CD4-positive, alpha-beta memory T cell (primary cell): ENCODE data around the gene NUP153. TPM values are rescaled to one million over a fixed set of nuclear protein-coding genes. Genes with fewer than 3 reads are reported as not detected.
"Not testable (repeated sequence)": the region's sequence is repeated elsewhere in the genome, so short reads cannot be mapped to it uniquely, and the experiment has no call there.

Experiments
- CTCF ChIA-PET: fragments of 350-600 bp; sonication (Branson Sonifier 250); formaldehyde crosslinking; loops from one replicate; lab custom pipeline; 2021; ENCODE audit warnings: inconsistent platforms; ENCODE audit not compliant: partially characterized antibody; lab: Charles Lee
- POLR2A ChIA-PET: fragments of 350-600 bp; sonication (Branson Sonifier 250); formaldehyde crosslinking; loops from one replicate; lab custom pipeline; 2021; ENCODE audit not compliant: partially characterized antibody; lab: Charles Lee
- DNase-seq, 5 donors: peaks; one replicate each; pipeline versions ENCODE4 v3.0.0 to v3.0.0-alpha.2; 2020 to 2022; ENCODE audit warnings: mixed read lengths in 1 of 5
- H3K27ac ChIP-seq: one replicate; pipeline ENCODE4 v1.7.0; 2013; ENCODE audit warnings: low read depth, low read length
- H3K27me3 ChIP-seq: 2 replicates; pipeline ENCODE4 v1.7.0; 2013; ENCODE audit warnings: mild to moderate bottlenecking, low read length, moderate library complexity; ENCODE audit not compliant: insufficient read depth
- H3K36me3 ChIP-seq: 2 replicates; pipeline ENCODE4 v1.7.0; 2013; ENCODE audit warnings: mild to moderate bottlenecking, low read length, moderate library complexity; ENCODE audit not compliant: insufficient read depth
- H3K4me1 ChIP-seq: 2 replicates; pipeline ENCODE4 v1.7.0; 2013; ENCODE audit warnings: mild to moderate bottlenecking, low read length, moderate library complexity; ENCODE audit not compliant: insufficient read depth
- H3K4me3 ChIP-seq, 2 donors: one replicate each; pipeline ENCODE4 v1.7.0; 2013; ENCODE audit warnings: low read length in 2 of 2, mild to moderate bottlenecking in 1 of 2
- H3K9me3 ChIP-seq, 2 donors: one replicate each; pipeline ENCODE4 v1.7.0; 2013; ENCODE audit warnings: low read length in 2 of 2, control low read depth in 1 of 2; ENCODE audit not compliant: control insufficient read depth in 1 of 2
- H3K27ac Mint-ChIP-seq, 7 donors: one replicate each; pipeline ENCODE4 v1.8.0; 2020 to 2021; ENCODE audit warnings: mixed read lengths in 7 of 7, mild to moderate bottlenecking in 6 of 7, inconsistent platforms in 3 of 7, moderate library complexity in 3 of 7
- H3K27me3 Mint-ChIP-seq, 2 donors: one replicate each; pipeline ENCODE4 v1.8.0; 2020 to 2021; ENCODE audit warnings: mixed read lengths in 2 of 2
- H3K36me3 Mint-ChIP-seq, 2 donors: one replicate each; pipeline ENCODE4 v1.8.0; 2020 to 2021; ENCODE audit warnings: mixed read lengths in 2 of 2, inconsistent platforms in 1 of 2, mild to moderate bottlenecking in 1 of 2
- H3K4me1 Mint-ChIP-seq, 4 donors: one replicate each; pipeline ENCODE4 v1.8.0; 2020 to 2021; ENCODE audit warnings: mixed read lengths in 4 of 4, mild to moderate bottlenecking in 1 of 4
- H3K4me3 Mint-ChIP-seq, 8 donors: one replicate each; pipeline ENCODE4 v1.8.0; 2020 to 2021; ENCODE audit warnings: mixed read lengths in 8 of 8, mild to moderate bottlenecking in 7 of 8, moderate library complexity in 6 of 8, inconsistent platforms in 3 of 8
- H3K9me3 Mint-ChIP-seq, 8 donors: one replicate each; pipeline ENCODE4 v1.8.0; 2020 to 2021; ENCODE audit warnings: mixed read lengths in 8 of 8, mild to moderate bottlenecking in 5 of 8, inconsistent platforms in 3 of 8, moderate library complexity in 1 of 8
- intact Hi-C: fragments of 100-400 bp; cut with micrococcal nuclease; formaldehyde crosslinking; loops from one replicate; pipeline ENCODE4 v1.15.1; 2023
- polyA plus RNA-seq, 2 donors: library from polyadenylated mRNA; unstranded; fragments of 300-500 nt; fragmentation: Illumina TruSeq; gene quantifications; one replicate each; pipeline ENCODE4 v1.2.3, GENCODE V29; 2021
- total RNA-seq, 2 experiments: library from RNA; stranded (reverse); gene quantifications; one replicate each; pipeline ENCODE4 v1.2.3, GENCODE V29; 2021

Gene NUP153
- total and polyA plus RNA-seq, 4 experiments from 2014 or later = 1.9 to 60.7 (median 32.0) TPM

DNA sequence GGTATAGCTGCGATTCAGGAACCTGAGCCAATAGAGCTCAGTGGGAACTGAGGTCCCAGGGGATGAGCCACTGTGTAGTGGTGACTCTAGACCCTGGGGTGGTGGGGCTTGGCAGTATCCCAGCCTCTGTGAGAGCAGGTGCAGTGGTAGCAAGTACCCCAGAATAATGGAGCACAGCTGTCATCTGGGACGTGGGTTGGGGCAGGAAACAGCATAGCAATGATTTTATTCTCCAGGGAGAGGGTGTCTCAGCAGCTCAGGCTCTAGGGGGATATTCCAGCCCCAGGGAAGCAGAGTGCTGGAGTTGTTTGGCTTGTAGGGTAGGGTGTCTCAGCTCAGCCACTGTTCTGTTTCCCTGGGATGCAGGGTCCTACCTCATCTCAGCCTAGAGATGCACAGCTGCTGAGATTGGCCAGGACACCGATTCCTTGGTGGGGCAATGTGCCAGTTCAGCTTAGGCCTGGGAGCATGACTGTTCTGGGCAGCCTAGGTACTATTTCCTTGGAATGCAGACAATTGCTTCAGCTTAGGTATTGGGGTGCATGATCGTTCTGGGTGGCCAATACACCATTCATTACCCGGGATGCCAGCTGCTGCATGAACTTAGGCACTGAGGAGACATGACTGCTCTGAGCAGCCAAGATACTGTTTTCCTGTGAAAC lies 34.0 kb upstream of the NUP153 start:
- Mint-ChIP-seq H3K36me3 (peaks cover 8% of the 10 kb centered on the region in 2 donors), H3K27me3 (peaks cover 1 to 7% of the 10 kb centered on the region in 2 donors), H3K4me3 (no peak overlapping the region), H3K9me3 (peaks cover 1 to 34% (median 29%) of the 10 kb centered on the region in 8 donors), H3K27ac (no peak overlapping the region), H3K4me1 (no peaks in the 10 kb centered on the region)
- no peak overlapping the region for H3K4me3 ChIP-seq
- H3K4me1 ChIP-seq = no peaks in the 10 kb centered on the region
- no peaks in the 10 kb centered on the region for H3K36me3 ChIP-seq
- no peaks in the 10 kb centered on the region for H3K27me3 ChIP-seq
- peaks cover 0 to 3% of the 10 kb centered on the region in 2 donors for H3K9me3 ChIP-seq
- intact Hi-C loops = no loop called here
- POLR2A ChIA-PET = interaction anchor here (0.6 kb wide), 1 partner anchor 103 kb away, joined by 3 read pairs; no protein-coding TSS in a partner anchor
- DNase-seq = no peak
- no peak overlapping the region for H3K27ac ChIP-seq
- CTCF ChIA-PET = no interaction called here

DNA sequence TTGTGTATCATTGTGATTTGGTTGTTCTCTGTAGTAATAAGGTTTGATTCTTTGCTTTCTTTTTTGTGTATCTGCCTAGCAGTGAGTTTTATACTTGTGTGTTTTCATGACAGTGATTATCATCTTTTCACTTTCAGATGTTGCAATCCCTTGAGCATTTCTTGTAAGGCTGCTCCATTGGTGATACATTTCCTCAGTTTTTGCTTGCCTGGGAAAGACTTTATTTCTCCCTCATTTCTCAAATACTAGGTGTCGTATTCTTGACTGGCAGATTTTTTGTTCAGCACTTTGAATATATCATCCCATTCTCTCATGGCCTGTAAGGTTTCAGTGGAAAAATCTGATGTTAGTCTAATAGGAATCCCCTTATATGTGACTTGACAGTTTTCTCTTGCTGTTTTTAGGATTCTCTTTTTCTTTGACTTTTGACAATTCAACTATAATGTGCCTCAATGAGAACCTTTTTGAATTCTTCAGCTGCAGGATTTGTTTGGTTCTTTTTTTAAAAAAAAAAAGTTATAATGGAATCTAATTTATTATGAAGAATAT lies 31.1 kb upstream of the NUP153 start:
- no peak overlapping the region for H3K4me3 ChIP-seq
- H3K4me1 ChIP-seq = no peaks in the 10 kb centered on the region
- DNase-seq = no peak
- CTCF ChIA-PET = no interaction called here
- Mint-ChIP-seq H3K27me3 (peaks cover 1 to 7% of the 10 kb centered on the region in 2 donors), H3K36me3 (peaks cover 8% of the 10 kb centered on the region in 2 donors), H3K4me1 (no peaks in the 10 kb centered on the region), H3K4me3 (no peak overlapping the region), H3K27ac (no peak overlapping the region), H3K9me3 (peaks cover 1 to 34% (median 29%) of the 10 kb centered on the region in 8 donors)
- no peaks in the 10 kb centered on the region for H3K27me3 ChIP-seq
- H3K27ac ChIP-seq = no peak overlapping the region
- POLR2A ChIA-PET = no interaction called here
- H3K36me3 ChIP-seq = no peaks in the 10 kb centered on the region
- intact Hi-C loops = no loop called here
- peaks cover 0 to 3% of the 10 kb centered on the region in 2 donors for H3K9me3 ChIP-seq

DNA sequence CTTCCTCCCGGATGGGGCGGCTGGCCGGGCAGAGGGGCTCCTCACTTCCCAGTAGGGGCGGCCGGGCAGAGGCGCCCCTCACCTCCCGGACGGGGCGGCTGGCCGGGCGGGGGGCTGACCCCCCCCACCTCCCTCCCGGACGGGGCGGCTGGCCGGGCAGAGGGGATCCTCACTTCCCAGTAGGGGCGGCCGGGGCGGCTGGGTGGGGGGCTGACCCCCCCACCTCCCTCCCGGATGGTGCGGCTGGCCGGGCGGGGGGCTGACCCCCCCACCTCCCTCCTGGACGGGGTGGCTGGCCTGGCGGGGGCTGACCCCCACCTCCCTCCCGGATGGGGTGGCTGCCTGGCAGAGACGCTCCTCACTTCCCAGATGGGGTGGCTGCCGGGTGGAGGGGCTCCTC lies 28.6 kb upstream of the NUP153 start:
- H3K4me3 Mint-ChIP-seq, H3K4me3 ChIP-seq, H3K36me3 Mint-ChIP-seq, POLR2A ChIA-PET, H3K4me1 Mint-ChIP-seq, H3K27ac Mint-ChIP-seq, intact Hi-C loops, H3K36me3 ChIP-seq, CTCF ChIA-PET, H3K4me1 ChIP-seq, DNase-seq, H3K27me3 Mint-ChIP-seq, H3K9me3 ChIP-seq, H3K27ac ChIP-seq, H3K27me3 ChIP-seq: not testable (repeated sequence)
- H3K9me3 Mint-ChIP-seq = peaks cover 1 to 33% (median 28%) of the 10 kb centered on the region in 8 donors

DNA sequence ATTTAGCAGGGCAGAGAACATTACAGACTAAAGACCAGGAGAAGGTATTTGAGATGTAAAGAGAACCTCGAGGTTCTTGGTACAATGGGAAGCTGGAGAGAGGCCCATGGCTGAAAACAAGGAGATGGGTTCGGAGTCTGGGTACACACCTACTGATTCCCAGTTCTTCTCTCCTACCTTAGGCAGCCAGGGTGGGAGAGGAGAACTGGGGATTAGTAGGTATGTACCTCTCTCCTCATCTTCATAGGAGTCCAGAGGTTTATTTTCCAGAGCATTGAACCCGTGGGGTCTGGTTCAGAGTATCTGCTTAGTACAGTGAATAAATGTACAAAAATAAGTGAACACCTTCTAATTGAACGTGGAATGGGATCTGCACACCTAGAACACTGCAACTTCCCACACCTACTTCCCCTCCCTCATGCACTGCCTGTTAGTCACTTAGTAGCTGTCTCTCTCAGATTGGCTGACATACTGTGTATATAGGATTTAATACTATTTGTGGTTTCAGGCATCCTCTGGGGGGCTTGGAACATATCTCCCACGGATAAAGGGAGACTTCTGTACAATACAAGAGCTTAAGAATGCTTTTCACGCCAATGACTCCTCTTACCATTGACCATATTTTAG lies 23.5 kb upstream of the NUP153 start:
- no peaks in the 10 kb centered on the region for H3K4me1 Mint-ChIP-seq
- Histone ChIP-seq H3K36me3 (no peaks in the 10 kb centered on the region), H3K27ac (no peak overlapping the region), H3K27me3 (no peaks in the 10 kb centered on the region), H3K4me1 (no peaks in the 10 kb centered on the region), H3K4me3 (no peak overlapping the region), H3K9me3 (no peaks in the 10 kb centered on the region)
- peaks cover 0 to 5% (median 0%) of the 10 kb centered on the region in 8 donors for H3K9me3 Mint-ChIP-seq
- no peak overlapping the region for H3K27ac Mint-ChIP-seq
- intact Hi-C loops = no loop called here
- no peaks in the 10 kb centered on the region for H3K27me3 Mint-ChIP-seq
- H3K36me3 Mint-ChIP-seq = no peaks in the 10 kb centered on the region
- CTCF ChIA-PET = interaction anchor here (1.0 kb wide), 1 partner anchor 16 kb away, joined by 3 read pairs; no protein-coding TSS in a partner anchor
- POLR2A ChIA-PET = no interaction called here
- no peak overlapping the region for H3K4me3 Mint-ChIP-seq
- DNase-seq = no peak

DNA sequence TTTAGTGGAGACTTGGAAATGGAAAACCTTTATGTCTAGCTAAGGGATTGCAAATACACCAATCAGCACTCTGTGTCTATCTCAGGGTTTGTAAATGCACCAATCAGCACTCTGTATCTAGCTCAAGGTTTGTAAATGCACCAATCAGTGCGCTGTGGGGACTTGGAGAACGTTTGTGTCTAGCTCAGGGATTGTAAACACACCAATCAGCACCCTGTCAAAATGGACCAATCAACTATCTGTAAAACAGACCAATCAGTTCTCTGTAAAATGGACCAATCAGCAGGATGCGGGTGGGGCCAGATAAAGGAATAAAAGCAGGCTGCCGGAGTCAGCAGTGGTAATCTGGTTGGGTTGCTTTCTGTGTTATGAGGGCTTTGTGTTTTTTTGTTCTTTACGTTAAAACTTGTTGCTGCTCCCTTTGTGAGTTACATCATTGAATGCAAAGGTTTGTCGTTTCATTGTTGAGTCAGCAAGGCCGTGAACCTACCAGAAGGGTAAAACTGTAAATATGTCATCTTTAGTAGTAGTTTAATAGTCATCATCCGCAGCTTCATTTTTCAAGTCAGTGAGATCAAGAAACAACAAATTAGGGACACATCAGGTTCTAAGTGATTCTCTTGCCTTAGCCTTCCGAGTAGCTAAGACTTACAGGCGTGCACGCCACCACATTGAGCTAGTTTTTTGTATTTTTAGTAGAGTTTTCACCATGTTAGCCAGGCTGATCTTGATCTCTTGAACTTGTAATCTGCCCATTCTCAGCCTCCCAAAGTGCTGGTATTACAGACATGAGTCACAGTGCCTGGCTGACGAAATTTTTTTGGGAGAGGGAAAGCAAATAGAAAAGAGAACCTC lies 22.7 kb upstream of the NUP153 start:
- H3K27ac ChIP-seq = no peak overlapping the region
- H3K4me3 Mint-ChIP-seq = no peak overlapping the region
- ChIA-PET POLR2A (no interaction called here), CTCF (interaction anchor here (1.0 kb wide), 1 partner anchor 15 kb away, joined by 3 read pairs; no protein-coding TSS in a partner anchor)
- intact Hi-C loops = no loop called here
- no peaks in the 10 kb centered on the region for H3K27me3 Mint-ChIP-seq
- H3K9me3 ChIP-seq = no peaks in the 10 kb centered on the region
- peaks cover 0 to 5% (median 0%) of the 10 kb centered on the region in 8 donors for H3K9me3 Mint-ChIP-seq
- no peak overlapping the region for H3K27ac Mint-ChIP-seq
- no peaks in the 10 kb centered on the region for H3K36me3 Mint-ChIP-seq
- no peaks in the 10 kb centered on the region for H3K4me1 ChIP-seq
- no peaks in the 10 kb centered on the region for H3K36me3 ChIP-seq
- no peak overlapping the region for H3K4me3 ChIP-seq
- H3K27me3 ChIP-seq = no peaks in the 10 kb centered on the region
- no peak for DNase-seq
- H3K4me1 Mint-ChIP-seq = no peaks in the 10 kb centered on the region

DNA sequence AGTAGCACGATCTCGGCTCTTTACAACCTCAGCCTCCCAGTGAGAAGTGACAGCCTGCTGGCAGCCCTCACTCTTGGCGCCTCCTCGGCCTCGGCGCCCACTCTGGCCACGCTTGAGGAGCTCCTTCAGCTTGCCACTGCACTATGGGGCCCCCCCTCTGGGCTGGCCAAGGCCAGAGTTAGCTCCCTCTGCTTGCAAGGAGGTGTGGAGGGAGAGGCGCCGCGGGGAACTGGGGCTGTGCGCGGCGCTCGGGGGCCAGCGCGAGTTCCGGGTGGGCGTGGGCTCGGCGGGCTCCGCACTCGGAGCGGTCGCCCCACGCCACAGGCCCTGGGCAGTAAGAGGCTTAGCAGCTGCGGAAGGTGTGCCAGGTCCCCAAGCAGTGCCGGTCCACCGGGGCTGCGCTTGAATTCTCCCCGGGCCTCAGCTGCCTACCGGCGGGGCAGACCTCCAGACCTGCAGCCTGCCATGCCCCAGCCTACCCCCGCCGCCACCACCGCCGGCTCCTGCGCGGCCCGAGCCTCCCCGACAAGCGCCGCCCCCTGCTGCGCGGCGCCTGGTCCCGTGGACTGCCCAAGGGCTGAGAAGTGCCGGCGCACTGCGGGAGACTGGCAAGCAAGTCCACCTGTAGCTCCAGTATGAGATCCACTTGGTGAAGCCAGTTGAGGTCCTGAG lies 22.0 kb upstream of the NUP153 start:
- no peak for DNase-seq
- peaks cover 0 to 5% (median 0%) of the 10 kb centered on the region in 8 donors for H3K9me3 Mint-ChIP-seq
- CTCF ChIA-PET = no interaction called here
- intact Hi-C loops = no loop called here
- Histone ChIP-seq H3K4me3 (no peak overlapping the region), H3K27me3 (no peaks in the 10 kb centered on the region), H3K4me1 (no peaks in the 10 kb centered on the region), H3K9me3 (no peaks in the 10 kb centered on the region), H3K27ac (no peak overlapping the region), H3K36me3 (no peaks in the 10 kb centered on the region)
- POLR2A ChIA-PET = no interaction called here
- no peaks in the 10 kb centered on the region for H3K27me3 Mint-ChIP-seq
- H3K4me1 Mint-ChIP-seq = no peaks in the 10 kb centered on the region
- H3K4me3 Mint-ChIP-seq = no peak overlapping the region
- H3K27ac Mint-ChIP-seq = no peak overlapping the region
- no peaks in the 10 kb centered on the region for H3K36me3 Mint-ChIP-seq
